ENCODE results near the gene PATE1. TPM values are rescaled to one million over a fixed set of nuclear protein-coding genes. Genes with fewer than 3 reads are reported as not detected.

The PATE1 gene
- total RNA-seq, 2 experiments from 2014 or later, result not detected

DNA sequence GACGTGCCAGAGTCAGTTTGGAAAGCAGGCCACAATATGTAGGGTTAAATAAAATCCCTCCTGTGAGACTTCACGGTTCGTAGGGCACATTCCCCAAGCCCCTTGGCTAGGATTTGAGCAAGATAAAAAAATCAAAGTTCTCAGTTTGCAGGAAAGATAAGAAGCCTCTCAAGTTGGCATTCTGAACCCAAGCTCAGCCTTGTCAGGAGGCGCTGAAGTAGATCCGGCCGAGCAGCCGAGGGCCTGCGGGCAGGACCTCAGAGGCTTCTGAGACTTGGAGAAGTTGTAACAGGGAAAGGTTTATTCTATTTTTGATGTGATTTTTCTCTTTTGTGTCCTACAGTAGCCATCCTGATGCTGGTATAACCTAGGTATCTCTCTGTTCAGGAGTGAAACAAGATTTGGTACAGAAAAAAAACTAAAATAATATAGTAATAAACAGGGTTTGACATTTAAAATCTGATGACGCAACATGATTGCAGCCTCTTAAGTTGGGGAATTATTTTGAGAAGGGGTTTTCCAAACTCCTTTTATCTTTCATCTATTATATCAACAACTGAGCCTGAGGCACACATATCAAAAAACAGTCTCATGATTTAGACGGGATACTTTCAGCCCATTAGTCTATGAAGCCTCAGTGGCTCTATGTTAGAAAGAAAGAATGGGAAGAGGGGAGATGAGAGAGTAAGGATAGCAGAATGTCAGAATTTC lies 22.4 kb downstream of the PATE1 start:
- ChIA-PET CTCF (ENCODE audit: unreplicated experiment) (no interaction called here), POLR2A (no interaction called here)
- TF ChIP-seq CTCF (conservative IDR thresholded peaks at IDR 0.05; ENCODE audit: low read length) (no peak), EZH2phosphoT487 (IDR thresholded peaks at IDR 0.05; ENCODE audit: borderline replicate concordance, low read depth, low read length) (no peak)
- H2AFZ ChIP-seq (ENCODE audit: low read length), result no peak overlapping the region
- no peak overlapping the region for H3K4me3 ChIP-seq (ENCODE audit: low read depth, low read length, poor library complexity, severe bottlenecking)
- no peak overlapping the region for H3K27ac ChIP-seq (ENCODE audit: low read depth, low read length, poor library complexity, severe bottlenecking)
- H3K4me1 ChIP-seq (ENCODE audit: insufficient read depth, low read length, poor library complexity, severe bottlenecking), result no peaks in the 10 kb centered on the region
- H3K79me2 ChIP-seq (ENCODE audit: insufficient read depth, low read depth, low read length), result no peaks in the 10 kb centered on the region
- no peaks in the 10 kb centered on the region for H3K9me2 ChIP-seq (ENCODE audit: insufficient read depth, low read length)
- no peak for DNase-seq (ENCODE audit: low spot score)
- H3K4me2 ChIP-seq (ENCODE audit: low read length), result no peak overlapping the region
- no TSS peak for BruUV-seq (replicated peaks)
- H4K20me1 ChIP-seq (ENCODE audit: insufficient read depth, low read length), result no peaks in the 10 kb centered on the region
- H3K9me3 ChIP-seq (ENCODE audit: low read length), result no peaks in the 10 kb centered on the region
- intact Hi-C loops (cut with micrococcal nuclease; ENCODE audit: unreplicated experiment), result no loop called here
- H3K36me3 ChIP-seq (ENCODE audit: insufficient read depth, low read length), result no peaks in the 10 kb centered on the region

DNA sequence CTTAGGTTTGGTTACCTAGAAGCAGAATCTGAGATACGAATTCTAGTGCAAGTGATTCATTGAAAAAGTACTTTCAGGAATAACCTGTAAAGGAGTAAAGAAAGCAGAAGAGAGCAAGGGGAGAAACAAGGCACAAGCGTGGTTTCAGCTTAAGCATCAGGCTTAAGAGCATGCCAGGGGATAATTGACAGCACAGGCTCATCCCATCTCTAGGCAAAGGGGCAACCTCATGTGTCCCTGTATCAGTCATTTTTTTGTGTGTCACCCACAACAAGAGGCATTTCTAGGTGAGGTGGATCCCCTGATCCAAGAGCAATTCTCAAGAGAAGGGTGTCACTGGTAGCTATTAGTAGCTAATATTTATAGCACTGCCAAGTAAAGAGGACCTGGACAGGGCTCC lies 24.5 kb downstream of the PATE1 start:
- H4K20me1 ChIP-seq (ENCODE audit: insufficient read depth, low read length), result no peaks in the 10 kb centered on the region
- no peaks in the 10 kb centered on the region for H3K9me2 ChIP-seq (ENCODE audit: insufficient read depth, low read length)
- BruUV-seq (replicated peaks), result no TSS peak
- no peak for DNase-seq (ENCODE audit: low spot score)
- no peaks in the 10 kb centered on the region for H3K4me1 ChIP-seq (ENCODE audit: insufficient read depth, low read length, poor library complexity, severe bottlenecking)
- no peak for TF ChIP-seq EZH2phosphoT487 (IDR thresholded peaks at IDR 0.05; ENCODE audit: borderline replicate concordance, low read depth, low read length)
- no peak for TF ChIP-seq CTCF (conservative IDR thresholded peaks at IDR 0.05; ENCODE audit: low read length)
- no peaks in the 10 kb centered on the region for H3K36me3 ChIP-seq (ENCODE audit: insufficient read depth, low read length)
- H3K4me2 ChIP-seq (ENCODE audit: low read length), result no peak overlapping the region
- no peak overlapping the region for H3K4me3 ChIP-seq (ENCODE audit: low read depth, low read length, poor library complexity, severe bottlenecking)
- no peak overlapping the region for H2AFZ ChIP-seq (ENCODE audit: low read length)
- H3K9me3 ChIP-seq (ENCODE audit: low read length), result no peaks in the 10 kb centered on the region
- H3K27ac ChIP-seq (ENCODE audit: low read depth, low read length, poor library complexity, severe bottlenecking), result no peak overlapping the region
- intact Hi-C loops (cut with micrococcal nuclease; ENCODE audit: unreplicated experiment), result no loop called here
- no peaks in the 10 kb centered on the region for H3K79me2 ChIP-seq (ENCODE audit: insufficient read depth, low read depth, low read length)
- POLR2A ChIA-PET, result interaction anchor here (0.6 kb wide), 1 partner anchor 619 kb away, joined by 3 read pairs; no protein-coding TSS in a partner anchor
- CTCF ChIA-PET (ENCODE audit: unreplicated experiment), result no interaction called here

DNA sequence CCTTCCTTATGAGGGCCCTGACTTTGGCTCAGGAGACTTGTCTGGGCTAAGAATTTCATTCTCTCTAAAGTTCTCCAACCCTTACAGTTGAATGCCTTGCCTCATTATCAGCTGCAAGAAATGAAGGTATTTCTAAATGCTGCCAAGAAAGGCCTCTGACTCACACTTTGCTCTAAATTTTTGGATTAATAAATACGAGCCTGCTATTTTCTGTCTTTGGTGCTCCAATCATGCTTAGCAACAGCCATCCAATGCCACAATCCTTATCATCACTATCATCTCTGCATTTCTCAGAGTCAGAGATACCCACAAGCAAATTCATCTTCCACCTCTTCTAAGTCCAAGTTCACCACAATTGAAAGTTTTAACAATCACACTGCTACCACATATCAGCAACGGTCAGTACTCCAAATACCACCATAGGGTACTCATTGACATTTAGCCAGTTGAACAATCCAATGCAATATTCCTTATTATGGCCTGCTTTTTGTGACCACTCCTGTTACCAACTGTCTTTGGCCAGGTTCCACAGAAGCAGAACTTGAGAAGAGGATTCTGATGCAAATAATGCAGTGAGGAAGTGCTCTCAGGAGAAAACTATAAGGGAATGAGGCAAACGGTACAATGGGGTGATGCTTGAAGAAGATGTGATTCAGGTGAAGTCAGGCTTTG lies 26.9 kb downstream of the PATE1 start:
- H3K79me2 ChIP-seq (ENCODE audit: insufficient read depth, low read depth, low read length), result no peaks in the 10 kb centered on the region
- BruUV-seq (replicated peaks), result no TSS peak
- intact Hi-C loops (cut with micrococcal nuclease; ENCODE audit: unreplicated experiment), result no loop called here
- no peaks in the 10 kb centered on the region for H3K9me2 ChIP-seq (ENCODE audit: insufficient read depth, low read length)
- no peaks in the 10 kb centered on the region for H3K9me3 ChIP-seq (ENCODE audit: low read length)
- ChIA-PET CTCF (ENCODE audit: unreplicated experiment) (no interaction called here), POLR2A (no interaction called here)
- no peak for TF ChIP-seq CTCF (conservative IDR thresholded peaks at IDR 0.05; ENCODE audit: low read length)
- no peak for TF ChIP-seq EZH2phosphoT487 (IDR thresholded peaks at IDR 0.05; ENCODE audit: borderline replicate concordance, low read depth, low read length)
- H4K20me1 ChIP-seq (ENCODE audit: insufficient read depth, low read length), result no peaks in the 10 kb centered on the region
- DNase-seq (ENCODE audit: low spot score), result no peak
- H3K36me3 ChIP-seq (ENCODE audit: insufficient read depth, low read length), result no peaks in the 10 kb centered on the region
- no peak overlapping the region for H3K4me3 ChIP-seq (ENCODE audit: low read depth, low read length, poor library complexity, severe bottlenecking)
- no peaks in the 10 kb centered on the region for H3K4me1 ChIP-seq (ENCODE audit: insufficient read depth, low read length, poor library complexity, severe bottlenecking)
- no peak overlapping the region for H2AFZ ChIP-seq (ENCODE audit: low read length)
- no peak overlapping the region for H3K27ac ChIP-seq (ENCODE audit: low read depth, low read length, poor library complexity, severe bottlenecking)
- H3K4me2 ChIP-seq (ENCODE audit: low read length), result no peak overlapping the region

All from OCI-LY7 (cell line).